Embryonic facial prominence (tissue), 1 donor: ENCODE measurements around the gene PAM16.

Source experiments
- DNase-seq: peaks from one replicate; pipeline ENCODE4 v3.0.0-alpha.2; 2016; ENCODE audit errors: extremely low spot score

PAM16 gene

DNA sequence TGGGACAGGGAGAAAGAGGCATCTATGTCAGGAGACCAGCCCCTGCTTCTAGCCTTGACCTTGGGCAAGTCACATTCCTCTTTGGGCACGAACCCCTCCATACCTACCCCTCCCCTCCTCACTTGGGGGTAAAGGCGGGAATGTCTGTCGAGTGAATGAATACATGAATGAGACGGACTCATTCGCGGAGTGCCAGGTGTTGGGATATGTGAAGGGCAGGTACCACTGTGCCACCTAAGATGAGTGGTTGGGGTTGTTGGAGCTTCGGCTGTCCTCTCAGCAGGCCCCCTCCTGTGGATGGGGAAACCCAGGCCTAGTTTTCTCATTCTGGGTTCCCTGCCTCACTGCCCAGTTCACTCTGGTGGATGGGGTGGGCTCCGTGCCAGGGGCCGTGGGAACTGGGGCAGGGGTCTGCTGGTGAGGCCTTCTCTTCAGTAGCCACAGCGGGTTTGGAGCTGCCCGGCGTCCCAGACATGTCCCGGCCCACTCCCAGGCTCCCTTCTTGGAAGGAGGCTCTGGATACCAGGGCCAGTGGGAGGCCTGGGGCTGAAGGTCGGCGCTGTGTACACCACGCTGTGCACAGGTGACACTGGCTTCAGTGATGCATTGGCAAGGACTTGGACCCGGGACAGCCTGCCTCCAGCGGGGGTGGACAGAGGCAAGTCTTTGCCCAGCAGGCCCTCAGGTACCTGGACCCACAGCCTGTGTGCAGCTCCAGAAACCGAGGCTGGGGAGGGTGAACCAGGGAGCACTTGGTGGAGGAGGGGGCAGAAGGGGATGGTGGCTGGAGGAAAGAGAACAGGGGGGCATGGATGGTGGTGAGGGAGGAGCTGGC lies 29.6 kb downstream of the PAM16 start:
- no peak for DNase-seq

DNA sequence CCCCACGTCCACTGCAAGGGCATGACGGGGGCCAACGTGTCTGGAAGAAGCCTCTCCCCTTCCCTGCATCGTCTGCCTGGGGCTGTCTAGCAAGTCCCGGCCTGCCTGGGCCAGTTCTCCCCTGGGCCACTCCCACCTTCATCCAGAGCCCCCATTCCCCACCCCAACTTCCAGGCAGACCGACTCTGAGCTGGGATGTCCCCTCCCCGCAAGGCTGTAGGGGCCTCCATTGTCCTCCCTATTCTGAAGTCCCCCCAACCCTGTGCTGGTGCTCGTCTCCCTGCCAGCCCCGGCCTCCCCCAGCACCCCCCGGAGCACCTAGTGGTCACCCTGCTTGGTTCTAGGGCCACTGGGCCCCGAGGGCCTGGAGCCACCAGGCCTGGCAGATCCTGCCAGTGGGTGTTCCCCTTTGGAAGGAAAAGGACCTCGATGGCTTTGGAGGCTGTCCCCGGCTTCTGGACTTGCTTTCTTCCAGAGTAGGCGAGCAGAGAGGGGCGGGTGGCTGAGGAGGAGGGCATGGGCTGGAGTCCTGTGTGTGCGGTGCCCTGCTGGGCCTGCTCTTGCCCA lies 30.5 kb downstream of the PAM16 start:
- no peak for DNase-seq

DNA sequence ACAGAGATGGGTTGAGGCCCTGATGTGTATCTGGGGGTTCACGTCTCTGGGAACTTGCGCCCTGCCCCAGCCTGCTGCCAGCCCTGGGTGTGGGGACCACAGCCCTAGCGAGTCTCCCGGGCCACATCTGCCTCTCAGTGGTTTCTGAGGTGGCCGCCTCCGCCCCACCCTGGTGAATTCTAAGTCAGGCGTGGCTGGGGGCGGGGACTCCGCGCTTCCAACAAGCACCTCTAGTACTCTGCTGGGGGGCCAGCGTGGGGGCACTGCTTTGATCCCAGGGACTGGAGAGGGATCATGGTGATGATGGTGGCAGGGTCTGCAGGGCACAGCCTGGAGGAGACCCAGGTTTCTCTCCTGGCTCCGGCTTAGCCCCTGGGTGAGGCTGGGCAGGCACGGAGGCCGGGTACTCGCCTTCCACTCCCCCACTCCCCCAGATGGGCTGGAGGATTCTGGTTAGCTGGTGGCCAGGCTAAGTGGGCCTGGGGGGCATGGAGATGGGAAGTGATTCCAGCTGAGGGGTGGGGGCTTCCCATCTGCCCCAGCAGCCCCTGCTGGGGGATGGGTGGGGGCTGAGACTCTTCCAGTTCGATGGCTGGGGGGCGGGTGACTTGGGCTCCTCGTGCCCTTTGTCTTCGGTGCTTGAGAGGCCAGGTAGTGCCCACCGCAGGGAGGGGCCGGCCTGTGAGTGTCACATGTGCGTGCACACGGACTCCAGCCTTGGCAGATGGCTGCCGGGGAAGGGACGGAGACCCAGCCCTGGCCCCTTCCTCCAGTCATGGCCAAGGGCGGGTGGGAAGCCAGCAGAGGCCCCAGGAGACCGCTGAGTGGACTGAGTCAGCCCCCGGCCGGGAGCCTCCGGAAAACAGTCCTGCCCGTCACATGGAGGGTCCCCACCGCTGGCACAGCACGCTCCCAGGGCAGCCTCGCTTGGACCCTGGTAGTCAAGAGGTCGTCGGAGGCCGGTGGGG lies 31.4 kb downstream of the PAM16 start:
- DNase-seq, result no peak

GRCh38 chr16:4318967-4319366 lies 32.2 kb downstream of the PAM16 start:
- DNase-seq, result no peak

GRCh38 chr16:4318451-4318910 lies 32.6 kb downstream of the PAM16 start:
- no peak for DNase-seq

GRCh38 chr16:4317532-4318450 lies 33.3 kb downstream of the PAM16 start:
- no peak for DNase-seq

GRCh38 chr16:4316864-4317531 lies 34.1 kb downstream of the PAM16 start:
- DNase-seq, result no peak

DNA sequence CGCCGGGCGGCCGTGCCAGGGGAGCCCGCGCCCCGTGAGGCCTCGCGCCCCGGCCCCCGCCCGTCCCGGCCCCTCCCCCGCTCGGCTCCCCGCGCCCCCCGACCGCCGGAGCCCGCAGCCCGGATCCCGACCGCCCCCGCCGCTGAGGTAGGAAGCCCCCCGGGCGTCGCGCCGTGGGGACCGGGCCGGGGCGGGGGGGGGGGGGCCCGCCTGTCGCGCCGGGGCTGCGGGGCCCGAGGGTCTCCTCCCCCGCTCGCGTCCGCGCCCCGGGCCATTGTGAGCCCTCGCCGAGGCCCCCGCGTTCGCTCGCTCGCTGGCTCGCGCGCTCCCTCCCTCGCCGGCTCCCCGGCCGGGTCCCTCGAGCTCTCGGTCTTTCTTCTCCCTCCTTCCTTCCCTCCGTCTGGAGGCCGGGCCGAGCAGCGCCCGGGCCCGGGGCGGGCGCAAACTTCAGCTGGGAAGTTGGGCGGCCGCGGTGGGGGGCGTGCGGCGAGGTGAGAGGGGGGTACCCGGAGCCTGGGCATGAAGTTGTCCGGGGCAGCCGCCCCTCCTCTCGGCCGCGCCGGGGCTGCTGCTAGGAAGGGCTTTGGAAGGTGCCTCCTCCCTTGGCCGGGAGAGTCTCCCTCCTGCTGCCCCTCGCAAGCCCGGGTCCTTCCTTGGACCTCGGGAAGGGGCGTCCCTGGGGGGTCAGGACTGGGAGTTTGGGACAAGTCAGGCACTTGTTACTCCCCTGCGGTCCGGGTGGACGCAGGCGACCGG lies 34.8 kb downstream of the PAM16 start:
- DNase-seq, result no peak

DNA sequence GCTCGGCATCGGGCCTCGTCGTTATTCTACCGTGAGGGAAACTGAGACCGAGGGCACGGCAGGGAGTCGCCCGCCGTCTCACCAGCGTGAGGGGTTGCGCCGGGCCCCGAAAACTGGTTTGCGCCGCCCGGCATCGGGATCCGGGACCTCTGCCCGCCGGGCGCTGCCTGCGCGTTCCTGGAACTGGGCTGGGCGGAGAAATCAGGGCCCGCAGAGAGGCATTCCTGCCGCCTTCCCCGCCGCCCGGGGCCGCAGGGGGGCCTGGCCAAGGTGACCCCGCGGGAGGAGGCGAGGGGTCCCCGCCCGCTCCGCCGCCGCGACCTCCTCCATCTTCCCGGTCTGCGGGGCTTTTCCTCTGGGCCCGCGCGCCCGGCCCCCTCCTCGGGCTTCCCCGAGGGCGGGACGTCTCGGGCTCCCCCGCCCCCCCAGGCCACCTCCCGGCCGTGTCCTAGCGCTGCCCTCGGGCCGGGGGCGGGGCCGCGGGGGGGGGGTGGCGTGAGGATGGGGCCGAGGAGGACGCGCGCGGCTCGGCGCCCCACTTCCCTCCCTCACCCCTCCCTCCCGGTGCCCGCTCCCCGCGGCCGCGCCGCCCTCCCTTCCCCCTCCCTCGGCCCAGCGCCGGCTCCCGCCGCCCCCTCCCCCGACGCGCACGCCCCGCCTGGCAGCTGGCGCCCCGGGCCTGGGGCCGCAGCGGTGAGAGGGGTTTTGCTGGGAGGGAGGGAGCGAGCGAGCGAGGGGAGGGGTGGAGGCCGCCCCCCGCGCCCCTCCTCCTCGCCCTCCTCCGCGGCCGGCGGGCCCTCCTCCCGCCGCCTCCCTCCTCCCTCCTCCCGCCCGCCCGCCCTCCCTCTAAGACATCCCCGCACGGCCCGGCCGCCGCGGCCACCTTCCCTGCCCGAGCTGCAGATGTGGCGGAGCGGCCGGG lies 35.7 kb downstream of the PAM16 start, which contains the start of gene GLIS2:
Gene GLIS2, plus strand, starts transcription at position 882 of the 922 bp plus-strand sequence. CDS start 16,214 bp downstream, outside the sequence.
- DNase-seq, result peak; percentile 62

GRCh38 chr16:4314532-4315185 lies 36.5 kb downstream of the PAM16 start:
- no peak for DNase-seq

- no peak for DNase-seq
Observed at GRCh38 chr16:4313563-4314531, 37.3 kb downstream of the PAM16 start.

DNA sequence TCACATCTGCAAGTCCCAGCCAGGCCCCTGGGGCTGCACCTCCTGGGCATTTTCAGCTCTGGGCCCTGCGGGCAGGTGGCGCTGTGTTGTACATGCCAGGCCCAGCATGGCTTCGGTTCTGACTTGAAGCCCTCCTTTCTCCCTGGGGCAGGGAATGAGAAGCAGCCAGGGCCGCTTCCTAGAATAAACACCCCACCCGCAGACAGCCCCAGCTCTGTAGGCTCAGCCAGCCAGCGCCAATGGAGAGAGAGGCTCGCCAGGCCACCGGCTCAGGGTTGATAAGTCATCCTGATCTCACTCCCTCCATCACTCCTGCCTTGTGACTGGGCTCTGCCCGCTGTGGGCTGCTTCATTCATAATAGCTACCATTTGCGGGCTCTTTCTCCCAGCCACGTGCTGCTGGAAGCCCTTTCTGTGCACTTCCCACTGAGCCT lies 41.3 kb downstream of the PAM16 start:
- DNase-seq, result no peak

DNA sequence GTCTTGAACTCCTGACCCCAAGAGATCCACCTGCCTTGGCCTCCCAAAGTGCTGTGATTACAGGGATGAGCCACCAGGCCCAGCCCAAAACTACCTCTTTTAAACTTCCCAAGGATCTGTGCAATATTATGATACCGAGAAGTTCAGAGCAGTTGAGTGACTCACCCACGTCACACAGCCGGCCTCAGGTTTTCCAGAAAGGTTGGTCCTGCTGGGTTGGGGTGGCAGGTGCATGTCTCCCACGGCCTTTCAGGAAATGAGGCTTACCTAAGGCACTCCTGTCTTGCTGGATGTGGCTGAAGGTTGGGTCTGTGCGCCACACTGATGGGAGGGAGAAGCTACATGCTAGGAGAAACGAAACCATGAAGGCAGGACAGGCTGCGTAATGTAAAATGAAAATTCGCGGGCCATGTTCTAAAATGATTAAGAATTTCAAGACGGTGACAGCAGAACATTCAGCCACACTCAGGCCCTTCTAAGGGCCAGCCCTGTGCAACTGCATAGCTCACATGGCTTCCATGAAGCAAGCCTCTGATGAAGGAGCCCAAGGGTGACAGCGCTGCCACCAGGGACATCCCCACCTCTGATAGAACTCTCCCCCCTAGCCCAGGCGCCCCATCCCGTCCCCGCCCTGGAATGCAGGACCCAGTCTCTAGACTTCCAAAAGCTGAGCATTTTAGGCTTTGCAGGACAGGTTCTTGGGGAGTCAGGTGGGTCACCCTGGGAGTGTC lies 41.9 kb downstream of the PAM16 start:
- no peak for DNase-seq

DNA sequence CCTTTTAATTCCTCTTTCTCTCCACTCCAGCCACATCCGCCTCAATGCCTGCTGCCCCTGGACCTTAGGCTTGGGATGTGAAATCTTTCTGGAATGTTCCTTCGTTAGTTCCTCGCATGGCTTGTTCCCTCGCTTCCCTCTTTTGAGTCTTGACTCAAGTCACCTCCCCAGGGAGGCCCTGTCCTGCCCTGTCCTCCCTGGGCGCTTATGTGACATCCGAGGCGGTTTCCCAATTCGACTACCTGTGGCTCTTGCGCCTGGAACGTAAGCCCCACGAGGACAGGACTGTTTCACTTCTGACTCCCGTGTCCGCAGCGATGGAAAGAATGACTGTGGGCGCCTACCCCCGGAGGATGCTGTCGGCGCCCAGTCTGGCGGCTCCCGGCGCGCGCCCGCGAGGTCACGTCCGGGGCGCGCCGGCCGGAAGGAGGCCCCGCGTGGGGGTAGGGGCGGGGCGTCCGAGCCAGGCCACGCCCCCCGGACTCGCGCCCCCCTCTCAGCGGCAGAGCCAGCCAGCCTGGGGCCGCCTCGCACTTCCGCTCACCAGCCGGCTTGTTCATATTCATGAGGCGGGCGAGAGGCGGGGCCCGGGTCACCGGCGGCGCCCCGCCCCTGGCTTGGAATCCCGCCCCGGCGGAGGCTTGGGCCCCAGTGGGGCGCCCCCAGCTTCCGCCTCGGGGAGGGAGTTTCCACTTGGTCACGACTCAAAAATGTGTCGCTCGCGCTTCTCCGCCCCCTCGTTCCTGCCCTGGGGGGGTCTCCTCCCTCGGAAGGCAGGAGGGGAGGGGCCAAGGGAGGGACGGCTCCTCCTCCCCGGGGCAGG lies 43.7 kb downstream of the PAM16 start:
- DNase-seq, result peak; percentile 79
